GM18505 (cell line): Measurements from ENCODE around the gene KRT17.
"Not testable (repeated sequence)": the region's sequence is repeated elsewhere in the genome, so short reads cannot be mapped to it uniquely, and the experiment has no call there.

Source experiments
- ATAC-seq: cut with Tn5 transposase; IDR thresholded peaks from one replicate; pipeline ENCODE4 v1.9.1; 2021; ENCODE audit not compliant: unreplicated experiment
- POLR2A ChIP-seq: IDR thresholded peaks from 4 replicates; pipeline ENCODE4 v1.6.1; 2011; ENCODE audit warnings: borderline replicate concordance; ENCODE audit not compliant: insufficient read depth, insufficient read length; ENCODE audit errors: extremely low read depth

The KRT17 gene

GRCh38 chr17:41585301-41586056 lies 38.9 kb downstream of the KRT17 start:
- ATAC-seq = no peak
- TF ChIP-seq POLR2A = no peak

- ATAC-seq = not testable (repeated sequence)
These were observed 39.9 kb downstream of the KRT17 start for GRCh38 chr17:41584331-41584927.

DNA sequence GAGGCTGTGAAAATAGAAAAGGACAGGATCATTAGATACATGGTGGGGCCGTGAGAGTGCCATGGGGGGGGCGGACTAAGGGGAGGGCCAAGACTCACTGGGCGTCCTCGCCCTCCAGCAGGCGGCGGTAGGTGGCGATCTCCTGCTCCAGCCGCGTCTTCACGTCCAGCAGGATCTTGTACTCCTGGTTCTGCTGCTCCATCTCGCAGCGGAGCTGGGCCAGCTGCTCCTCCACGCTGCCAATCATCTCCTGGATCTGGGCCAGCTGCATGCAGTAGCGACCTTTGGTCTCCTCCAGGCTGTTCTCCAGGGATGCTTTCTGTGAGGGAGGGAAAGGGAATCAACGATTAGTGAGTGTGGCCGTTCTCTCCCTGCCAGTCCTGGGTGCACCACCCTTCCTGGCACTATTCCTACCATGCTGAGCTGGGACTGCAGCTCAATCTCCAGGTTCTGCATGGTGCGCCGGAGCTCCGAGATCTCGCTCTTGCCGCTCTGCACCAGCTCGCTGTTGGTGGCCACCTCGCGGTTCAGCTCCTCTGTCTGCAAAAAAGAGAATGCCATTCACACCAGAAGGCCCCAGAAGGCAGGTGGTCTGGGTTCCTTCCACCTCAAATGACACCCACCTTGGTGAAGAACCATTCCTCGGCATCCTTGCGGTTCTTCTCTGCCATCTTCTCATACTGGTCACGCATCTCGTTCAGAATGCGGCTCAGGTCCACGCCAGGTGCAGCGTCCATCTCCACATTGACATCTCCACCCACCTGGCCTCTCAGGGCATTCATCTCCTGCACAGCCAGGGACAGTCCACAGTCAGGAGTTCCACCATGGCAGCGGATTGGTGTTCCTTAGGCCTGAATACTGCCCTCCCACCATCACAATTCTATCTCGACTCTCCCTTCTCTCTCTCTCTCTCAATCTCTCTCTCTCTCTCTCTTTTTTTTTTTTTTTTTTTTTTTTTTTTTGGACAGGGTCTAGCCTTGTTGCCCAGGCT lies 40.9 kb downstream of the KRT17 start:
- no peak for TF ChIP-seq POLR2A
- ATAC-seq = no peak

DNA sequence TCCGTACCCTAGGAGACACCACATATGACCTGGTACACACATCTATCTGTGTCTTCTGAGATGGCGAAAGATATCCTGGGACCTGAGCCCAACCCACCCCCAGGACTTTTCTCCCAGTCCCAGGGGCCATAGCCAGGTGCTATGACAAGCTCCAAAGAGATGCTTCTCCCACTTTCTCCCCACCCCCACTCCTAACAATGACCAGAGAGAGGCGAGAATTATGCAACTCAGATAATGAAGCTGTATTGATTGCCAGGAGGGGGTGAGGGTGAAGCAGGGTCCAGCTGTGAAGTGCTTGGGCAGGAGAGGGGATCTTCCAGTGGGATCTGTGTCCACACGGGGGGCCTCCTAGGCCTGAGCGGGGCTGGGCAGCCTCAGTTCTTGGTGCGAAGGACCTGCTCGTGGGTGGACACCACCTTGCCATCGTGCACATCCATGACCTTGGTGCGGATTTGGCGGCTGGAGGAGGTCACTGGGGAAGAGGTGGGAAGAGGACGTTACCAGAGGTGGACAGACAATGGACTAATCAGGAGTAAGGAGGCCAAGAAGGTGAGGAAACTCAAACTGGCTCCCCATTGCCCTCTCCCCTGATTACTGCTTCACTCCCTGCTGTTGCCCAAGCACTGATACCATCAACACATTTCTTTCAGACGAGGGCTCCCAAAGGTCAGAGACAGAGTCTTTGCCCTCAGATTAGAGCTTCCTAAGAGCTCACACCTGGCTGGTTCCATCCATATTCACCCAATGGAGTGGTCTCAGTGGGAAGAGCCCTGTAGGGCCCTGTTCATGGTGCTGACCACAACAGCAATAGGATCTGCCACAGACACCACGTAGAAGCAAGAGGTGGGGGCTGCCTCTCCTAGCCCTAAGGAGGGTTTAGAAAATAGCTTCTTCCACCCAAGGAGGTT lies 42.1 kb downstream of the KRT17 start:
- ATAC-seq = not testable (repeated sequence)

GRCh38 chr17:41581366-41582060 lies 42.9 kb downstream of the KRT17 start:
- TF ChIP-seq POLR2A = no peak

GRCh38 chr17:41580687-41581365 lies 43.5 kb downstream of the KRT17 start:
- TF ChIP-seq POLR2A = no peak
- ATAC-seq = no peak

More at GRCh38 chr17:41581366-41582060, 42.9 kb downstream of the KRT17 start:
- no peak for ATAC-seq

GRCh38 chr17:41580244-41580575 lies 44.2 kb downstream of the KRT17 start:
- no peak for TF ChIP-seq POLR2A
- ATAC-seq = no peak

DNA sequence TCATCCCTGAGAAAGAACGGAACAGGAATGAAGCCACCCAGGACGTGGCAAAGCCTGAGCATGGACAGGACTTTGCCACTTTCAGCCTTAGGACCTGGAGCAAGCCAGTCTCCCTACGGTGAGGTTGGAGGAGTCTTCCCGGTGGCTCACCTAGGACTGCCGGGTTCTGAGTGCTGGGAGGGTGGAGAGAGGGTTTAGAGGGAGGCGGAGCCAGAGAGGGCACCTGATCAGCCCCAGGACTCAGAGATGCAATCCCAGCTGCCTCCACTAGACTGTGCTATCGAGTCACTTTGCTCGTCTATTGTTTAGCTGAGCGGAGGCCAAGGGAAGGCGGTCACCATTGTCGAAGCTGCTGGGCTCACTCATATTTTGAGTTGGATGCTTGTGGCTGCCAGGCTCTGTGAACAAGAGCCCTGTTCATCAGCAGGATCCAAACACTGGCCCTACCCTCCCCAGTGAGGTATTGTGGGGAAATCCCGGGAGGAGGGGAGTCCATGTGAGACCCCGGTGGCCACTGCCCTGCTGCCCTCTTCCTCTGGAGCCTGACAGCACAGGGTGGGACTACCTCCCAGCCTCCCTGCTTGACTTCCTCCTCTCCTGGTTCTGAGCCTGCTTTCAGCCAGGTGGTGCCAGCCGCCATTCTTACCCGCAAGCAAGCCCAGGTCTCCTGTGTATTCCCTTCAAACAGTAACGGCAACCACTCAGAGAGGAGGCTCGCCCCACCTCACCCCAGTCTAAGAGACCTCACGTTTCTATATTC lies 44.7 kb downstream of the KRT17 start:
- ATAC-seq = no peak
- no peak for TF ChIP-seq POLR2A

- ATAC-seq = no peak
- no peak for TF ChIP-seq POLR2A
These were observed 45.4 kb downstream of the KRT17 start for GRCh38 chr17:41578971-41579370.

DNA sequence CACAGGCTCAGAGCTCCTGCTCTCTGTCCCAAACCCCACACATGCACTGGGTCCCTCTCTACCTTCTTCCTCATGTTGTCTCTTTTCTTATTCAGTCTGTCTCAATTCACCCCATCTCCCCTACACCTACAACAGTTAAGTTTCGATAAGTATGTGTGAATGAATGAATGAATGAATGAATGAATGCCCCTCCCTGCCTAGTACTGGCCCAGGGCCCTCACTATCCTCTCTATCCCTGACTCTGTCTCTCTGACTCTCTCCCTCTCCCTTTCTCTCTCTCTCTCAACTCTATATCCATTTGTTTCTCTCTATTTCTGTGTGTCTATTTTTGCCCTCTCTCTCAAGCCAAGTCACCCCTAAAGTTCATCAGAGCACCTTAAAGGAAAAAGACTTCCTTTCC lies 45.8 kb downstream of the KRT17 start:
- TF ChIP-seq POLR2A = no peak
- ATAC-seq = no peak

DNA sequence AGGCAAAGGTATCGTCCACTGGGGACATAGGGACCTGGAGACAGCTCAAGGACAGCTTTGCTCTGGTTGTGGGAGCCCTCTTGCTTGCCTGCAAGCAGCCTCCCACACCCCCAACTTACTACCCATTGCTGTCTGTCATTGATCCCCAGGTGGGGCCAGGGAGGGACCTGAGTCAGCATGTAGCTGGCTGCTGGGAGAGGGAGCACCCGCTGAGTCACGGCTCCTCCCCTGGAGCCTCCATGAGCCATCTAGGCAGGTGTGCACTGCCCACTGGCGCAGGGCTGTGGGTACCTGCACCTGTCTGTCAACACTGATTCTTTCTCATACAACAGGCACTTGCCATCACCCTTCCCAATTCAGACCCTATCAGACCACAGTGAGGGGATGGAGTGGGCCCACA lies 47.6 kb downstream of the KRT17 start:
- ATAC-seq = not testable (repeated sequence)
